HUDEP-2 (cell line): Measurements from ENCODE around the gene CTDP1.
"Not testable (repeated sequence)": the region's sequence is repeated elsewhere in the genome, so short reads cannot be mapped to it uniquely, and the experiment has no call there.

Experiments
- DNase-seq, 76 experiments: peaks; one replicate each; lab custom pipeline; 2025; ENCODE audit not compliant: unreplicated experiment in 76 of 76; lab: John Stamatoyannopoulos, UW

Gene CTDP1

DNA sequence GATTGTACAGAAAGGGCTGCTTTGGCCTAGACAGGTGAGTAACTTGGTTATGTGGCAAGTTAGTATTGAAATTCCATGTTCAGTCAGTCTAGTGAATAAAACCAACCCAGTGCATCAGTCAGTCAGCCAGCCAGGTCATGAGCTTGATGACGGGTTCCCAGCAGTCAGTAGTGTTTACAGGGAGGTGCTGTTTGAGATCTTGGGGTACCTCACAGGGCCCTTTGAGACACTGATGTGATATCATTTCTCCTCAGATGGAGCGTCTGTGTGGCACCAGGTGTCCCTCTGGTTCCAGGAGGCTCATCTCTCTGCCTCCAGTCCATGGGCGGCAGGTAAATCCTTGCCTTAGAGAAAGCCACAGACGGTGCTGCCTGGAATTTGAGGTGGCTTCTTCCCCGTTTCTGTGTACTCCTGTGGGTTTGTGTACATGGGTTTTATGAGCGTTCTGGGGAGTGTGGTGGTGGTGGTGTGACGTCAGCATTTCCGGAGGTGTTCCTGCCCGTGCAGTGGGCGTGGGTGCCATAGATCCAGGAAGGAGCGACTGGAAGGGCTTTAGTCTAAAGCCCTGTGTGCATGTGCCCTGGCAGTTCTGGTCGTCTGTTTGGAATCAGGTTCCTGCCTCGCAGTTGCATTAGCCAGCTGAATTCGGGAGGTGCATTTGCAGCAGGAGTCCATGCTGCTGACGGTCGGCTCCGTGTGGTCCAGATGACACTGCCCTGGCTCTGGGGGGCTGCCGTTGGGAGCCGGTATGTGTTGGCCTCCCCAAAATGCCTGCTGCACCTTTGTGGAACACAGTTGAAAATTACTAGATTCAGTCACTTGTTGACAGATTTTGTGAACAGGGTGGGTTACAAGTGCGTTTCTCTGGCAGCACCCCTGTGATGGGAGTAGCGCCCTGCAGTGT, 2.1 kb downstream of the CTDP1 start:
- no peak for DNase-seq

DNA sequence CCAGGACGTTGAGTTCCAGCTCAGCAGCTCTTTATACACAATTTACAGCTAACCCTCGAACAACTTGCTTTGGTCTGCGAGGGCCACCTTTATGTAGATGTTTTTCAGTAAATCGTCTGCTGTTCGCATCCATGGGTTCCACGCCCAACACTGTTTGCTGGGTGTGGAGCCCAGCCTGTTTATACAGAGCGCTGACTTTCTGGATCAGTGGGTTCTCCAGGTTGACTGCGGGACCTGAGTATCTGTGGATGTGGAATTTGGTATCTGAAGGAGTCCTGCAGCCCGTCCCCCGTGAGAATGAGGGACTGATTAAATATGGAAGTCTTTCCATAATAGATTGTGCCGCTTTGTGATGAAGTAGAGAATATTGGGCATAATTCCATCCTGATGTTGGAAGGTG, 2.9 kb downstream of the CTDP1 start:
- no peak for DNase-seq

DNA sequence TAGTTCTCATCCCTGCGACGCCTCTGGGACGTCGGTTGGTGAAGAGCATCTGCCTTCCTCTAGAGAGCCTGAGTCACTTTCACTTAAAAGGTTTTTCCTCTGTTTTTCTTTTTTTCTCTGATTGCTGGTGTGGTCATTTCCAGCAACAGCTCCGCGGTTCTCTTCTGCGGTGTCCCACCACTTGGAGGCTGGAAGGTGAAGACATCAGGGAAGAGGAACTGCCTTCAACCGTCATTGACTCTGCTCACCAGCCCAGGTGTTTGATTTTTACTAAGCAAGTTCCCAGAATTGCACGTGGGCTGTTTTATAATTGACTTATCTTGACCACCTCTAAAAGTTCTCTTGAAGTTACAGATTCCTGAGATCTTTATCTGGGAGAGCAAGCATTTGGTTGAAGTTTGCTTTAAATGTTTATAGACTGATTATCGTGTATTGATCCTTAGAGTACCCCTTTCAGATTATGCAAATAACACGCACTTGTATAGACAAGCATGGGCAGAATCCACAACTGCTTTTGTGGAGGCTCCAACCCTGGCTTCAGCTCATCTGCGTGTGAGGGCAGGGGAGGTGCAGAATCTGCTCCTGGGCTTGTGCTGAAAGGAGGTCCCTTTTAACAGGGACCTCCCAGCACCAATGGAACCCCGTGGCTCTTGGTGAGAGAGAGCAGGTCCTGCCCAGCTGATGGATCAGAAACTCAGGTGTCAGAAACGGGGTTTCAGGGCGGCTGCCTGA, 3.5 kb downstream of the CTDP1 start:
- no peak for DNase-seq

DNA sequence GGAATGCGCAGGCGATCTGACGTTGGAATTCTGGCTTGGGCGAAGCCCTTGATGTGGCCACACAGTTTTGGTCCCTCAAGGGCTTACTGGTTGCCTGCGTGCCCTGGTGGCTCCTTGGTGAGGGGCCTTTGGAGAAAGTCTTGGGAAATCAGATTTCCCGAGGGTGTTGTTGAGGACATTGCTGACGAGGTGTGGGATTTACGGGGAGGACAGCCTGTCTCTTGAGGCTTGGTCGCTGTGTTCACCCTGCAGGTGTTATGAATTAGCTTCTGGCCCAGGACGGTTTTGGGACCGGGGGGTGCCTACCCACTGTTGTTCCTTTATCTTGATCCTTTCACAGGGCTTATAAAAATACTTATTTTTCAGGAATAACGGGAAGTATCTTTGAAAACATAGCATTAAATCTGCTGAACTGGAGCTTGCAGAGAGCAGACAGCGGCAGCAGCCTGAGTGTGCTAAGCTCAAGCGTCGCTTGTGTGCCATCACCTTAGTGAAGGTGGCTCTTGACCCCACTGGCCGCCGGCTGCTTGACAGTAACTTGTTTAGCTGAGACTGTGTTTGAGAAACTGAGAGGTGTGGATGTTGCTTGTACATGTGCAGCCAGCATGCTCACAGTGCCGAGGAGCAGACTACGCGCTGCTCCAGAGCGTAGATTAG, 4.2 kb downstream of the CTDP1 start:
- DNase-seq = no peak

DNA sequence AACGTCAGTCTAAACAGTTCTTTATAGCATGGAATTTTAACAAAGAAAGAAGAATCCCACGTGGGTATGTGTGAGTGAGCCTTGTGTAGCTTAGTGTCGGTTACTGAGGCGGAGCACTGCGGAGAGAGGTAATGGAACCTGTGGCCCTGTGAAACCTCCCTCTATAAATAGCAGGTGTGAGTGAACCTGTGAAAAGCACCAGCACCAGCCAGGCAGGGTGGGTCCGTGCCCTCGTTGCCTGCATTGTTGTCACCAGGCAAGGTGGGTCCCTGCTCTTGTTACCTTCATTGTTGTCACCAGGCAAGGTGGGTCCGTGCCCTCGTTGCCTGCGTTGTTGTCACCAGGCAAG, 4.7 kb downstream of the CTDP1 start:
- no peak for DNase-seq

DNA sequence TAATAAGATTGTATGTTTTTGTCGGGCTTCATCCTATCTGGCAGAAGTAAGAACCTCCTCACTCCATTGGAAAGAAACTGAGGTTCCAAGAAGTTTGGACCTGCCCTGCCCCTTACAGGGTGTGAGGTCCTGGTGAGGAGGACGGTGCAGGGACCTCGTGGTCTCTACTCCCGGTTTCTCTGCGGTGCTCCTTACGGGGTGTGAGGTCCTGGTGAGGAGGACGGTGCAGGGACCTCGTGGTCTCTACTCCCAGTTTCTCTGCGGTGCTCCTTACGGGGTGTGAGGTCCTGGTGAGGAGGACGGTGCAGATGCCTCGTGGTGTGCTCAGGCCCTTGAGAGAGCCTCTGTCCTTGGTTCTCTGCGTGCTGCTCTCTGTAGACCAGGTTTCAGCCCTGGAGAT, 5.2 kb downstream of the CTDP1 start:
- no peak for DNase-seq

DNA sequence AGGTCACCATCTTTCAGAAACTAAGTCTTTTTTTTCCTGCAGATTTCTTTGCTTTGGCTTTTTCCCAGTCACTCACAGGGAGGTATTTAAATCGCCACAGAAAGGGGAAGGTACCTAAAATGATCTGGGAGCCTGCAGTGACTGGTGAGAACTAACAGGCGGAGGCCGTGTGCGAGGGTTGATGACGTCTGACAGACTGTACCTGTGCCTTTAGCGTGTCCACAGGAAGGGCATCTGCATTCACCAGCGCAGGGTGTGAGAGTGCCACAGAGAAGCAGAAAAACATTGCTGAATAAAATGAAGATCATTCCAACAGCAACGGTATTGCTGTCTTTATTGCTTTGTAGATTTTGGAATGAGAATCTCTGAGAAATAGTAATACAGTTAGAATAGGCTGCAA, 5.7 kb downstream of the CTDP1 start:
- no peak for DNase-seq

DNA sequence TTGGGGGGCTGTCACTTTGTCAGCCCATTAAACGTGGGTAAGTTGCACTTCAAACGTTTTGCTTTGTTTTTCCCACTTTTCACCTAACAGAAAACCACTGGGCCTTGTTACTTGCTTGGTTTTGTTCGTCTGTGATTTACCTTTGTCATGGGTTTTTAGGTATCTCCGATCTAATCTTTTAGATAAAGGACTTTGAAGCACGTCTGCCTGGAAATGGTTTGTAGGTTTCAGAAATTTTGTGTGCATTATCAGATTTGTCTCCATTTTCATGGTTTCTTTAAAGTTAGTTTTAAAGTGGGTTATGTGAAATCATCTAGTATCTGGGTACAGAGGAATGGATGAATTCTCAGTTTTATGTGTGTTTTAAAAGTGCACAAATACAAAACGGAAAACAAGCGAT, 6.4 kb downstream of the CTDP1 start:
- no peak for DNase-seq

DNA sequence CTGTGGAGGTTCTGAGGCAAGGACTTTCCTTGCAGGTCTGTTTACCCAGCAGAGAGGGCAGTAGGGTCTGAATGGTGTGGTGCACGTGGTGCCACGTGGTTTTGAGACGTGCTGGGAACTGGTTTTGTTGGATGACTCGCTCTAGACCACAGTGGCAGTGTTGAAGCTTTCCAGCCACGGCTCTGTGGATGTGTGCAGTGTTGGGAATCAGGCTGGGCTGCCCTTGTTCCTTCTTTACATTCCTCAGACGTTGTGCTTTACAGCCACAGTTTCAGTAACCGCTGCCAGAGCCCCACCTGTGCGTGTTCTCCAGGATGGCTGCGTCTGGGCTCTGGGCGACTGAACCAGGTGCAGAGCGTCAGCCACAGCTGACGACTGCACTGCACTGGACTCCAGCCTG, 8.2 kb downstream of the CTDP1 start:
- DNase-seq = no peak

DNA sequence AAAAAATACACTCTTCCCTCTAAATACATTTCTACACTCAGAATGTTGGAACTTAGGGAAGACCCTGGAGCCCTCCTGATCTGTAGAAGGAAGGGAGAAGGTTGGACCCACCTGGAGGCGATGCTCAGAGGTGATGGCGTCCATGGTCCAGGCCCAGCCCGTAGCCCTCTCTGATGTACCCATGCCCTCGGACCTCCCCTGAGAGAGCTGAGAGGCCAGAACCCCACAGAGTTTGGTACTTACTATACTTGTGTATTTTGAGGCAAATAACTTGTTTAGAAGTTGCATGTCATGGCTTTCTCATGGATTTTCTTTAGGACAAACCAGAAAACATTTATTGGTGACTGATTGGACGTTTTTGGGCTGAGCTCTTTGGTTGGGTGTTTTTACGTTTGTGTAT, 10.5 kb downstream of the CTDP1 start:
- no peak for DNase-seq

DNA sequence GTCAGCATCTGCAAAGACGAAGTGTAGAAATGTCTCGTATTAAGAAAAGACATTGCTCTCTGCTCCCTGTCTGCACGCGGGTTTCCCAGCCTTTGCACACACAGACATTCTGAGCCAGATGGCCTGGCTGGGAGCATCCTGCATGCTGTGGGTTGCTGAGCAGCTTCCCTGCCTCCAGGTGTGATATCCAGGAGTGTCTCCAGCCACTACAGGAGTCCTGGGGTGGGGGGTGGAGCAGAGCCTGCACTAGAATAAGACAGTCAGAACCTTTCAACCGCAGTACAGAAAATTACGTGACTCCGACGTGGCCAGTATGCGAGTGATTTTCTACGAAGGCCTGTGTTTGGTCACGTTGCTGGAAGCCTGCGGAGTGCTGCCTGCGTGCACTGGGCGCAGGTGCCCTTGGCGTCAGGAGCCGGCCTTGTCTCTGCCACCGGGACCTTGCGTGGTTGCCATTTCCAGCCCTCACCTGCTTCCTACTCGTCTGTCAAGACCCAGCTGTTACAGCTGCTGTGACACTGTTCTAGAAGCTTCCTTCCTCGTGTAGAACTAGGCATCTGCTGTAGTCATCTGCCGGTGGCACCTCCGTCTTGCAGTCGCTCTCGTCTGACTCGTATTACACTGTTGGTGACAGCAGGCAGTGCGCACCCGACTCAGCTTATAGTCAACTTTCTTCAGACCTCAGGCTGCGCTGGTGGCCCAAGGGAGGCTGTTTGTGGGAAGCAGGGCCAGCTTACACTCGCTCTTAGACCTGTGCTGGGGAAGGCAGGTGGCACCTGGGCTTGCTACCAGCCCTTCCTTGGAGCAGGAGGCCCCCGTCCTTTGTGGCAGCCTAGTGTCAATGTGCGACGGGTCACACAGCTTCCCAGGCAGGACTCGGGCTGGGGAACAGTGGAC, 11.2 kb downstream of the CTDP1 start:
- DNase-seq = no peak

DNA sequence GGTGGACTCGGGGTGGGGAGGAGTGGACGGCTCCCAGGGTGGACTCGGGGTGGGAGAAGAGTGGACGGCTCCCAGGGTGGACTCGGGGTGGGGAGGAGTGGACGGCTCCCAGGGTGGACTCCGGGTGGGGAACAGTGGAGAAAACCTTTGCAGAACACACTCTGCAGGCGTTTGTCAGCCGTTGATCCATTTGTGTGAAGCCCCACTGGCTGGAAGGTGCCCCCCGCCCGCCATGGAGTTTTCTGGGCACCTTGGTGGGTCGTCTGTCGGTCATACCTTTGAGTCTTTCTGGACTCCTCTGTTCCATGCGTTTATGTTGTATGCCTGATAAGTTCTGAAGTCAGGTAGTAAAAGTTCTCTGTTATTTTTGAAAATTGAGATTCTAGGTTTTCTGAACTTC, 12.5 kb downstream of the CTDP1 start:
- DNase-seq = no peak

DNA sequence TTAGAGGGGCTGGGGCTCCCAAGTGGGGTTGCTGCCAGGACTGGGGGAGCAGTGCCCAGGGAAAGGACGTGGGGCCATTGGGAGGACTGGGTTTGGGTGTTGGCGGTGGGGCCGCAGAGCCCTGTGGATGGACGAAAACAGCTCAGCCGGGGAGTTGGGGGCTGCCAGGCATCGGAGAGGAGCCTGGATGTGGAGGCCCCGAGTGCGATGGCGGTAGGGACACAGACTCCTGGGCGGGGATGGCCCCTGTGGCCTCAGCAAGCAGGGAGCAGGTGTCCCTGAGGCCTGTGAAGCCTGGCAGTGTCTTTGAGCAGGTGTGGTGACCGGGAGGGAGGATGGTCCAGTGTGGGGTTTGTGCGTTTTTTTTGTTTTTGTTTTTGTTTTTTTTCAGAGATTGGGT, 13.3 kb downstream of the CTDP1 start:
- no peak for DNase-seq

DNA sequence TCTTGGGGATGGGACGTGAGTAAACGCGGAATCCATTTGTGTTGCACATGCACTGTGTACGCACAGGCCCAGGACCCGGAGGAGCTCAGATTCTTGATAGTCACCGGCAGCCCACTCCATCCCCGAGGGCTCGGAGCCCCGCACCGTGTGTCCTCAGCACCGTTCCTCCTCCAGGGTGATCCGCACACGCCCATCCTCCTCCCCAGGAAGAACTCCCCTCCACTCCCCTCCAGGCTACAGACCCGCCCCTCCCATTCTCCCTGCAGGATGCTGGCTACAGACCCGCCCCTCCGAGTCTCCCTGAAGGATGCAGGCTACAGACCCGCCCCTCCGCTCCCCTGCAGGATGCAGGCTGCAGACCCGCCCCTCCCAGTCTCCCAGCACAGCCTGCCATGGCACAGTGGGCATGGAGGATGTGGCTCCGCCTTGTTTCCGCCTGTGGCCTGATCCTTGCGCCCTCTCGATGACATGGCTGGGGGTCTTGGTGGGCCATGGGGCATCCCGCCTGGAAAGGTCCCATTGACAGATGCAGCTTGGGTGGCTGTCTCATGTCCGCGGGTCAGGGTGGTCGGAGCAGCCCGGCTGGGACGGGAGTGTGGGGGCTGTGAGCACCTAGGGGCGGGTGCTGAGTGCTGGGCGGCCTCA, 14.1 kb downstream of the CTDP1 start:
- DNase-seq = no peak

DNA sequence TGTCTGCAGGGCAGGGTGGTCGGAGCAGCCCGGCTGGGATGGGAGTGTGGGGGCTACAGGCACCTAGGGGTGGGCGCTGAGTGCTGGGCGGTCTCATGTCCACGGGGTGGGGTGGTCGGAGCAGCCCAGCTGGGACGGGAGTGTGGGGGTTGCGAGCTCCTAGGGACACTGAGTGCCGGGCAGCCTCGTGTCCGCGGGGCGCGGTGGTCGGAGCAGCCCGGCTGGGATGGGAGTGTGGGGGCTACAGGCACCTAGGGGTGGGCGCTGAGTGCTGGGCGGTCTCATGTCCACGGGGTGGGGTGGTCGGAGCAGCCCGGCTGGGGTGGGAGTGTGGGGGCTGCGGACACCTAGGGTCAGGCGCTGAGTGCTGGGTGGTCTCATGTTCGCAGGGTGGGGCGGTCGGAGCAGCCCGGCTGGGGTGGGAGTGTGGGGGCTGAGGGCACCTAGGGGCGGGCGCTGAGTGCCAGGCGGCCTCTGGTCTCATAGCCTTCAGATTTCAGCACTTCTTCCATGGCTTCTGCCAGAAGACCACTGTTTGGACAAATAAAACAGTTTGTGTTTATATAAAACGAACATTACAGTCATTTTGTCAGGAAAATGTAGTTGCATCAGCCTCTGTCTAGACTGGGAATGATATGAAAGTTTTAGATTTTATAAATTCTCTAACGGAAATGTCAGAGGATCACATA, 14.7 kb downstream of the CTDP1 start:
- not testable (repeated sequence) for DNase-seq

DNA sequence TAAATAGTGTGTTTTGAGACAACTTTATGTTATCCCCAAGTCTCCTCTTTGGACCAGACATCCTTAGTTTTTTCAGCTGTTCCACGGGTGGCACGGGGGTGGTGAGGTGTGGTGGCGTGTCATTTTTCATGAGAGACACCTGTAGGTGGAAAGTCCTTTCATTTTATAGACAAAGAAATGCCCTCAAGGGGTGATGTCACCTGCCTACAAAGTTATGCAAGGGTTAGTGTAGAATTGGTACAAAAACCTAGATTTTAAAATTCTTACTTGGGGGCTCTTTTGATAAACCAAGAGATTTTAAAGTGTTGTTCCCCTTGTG, 15.3 kb downstream of the CTDP1 start:
- DNase-seq = no peak

DNA sequence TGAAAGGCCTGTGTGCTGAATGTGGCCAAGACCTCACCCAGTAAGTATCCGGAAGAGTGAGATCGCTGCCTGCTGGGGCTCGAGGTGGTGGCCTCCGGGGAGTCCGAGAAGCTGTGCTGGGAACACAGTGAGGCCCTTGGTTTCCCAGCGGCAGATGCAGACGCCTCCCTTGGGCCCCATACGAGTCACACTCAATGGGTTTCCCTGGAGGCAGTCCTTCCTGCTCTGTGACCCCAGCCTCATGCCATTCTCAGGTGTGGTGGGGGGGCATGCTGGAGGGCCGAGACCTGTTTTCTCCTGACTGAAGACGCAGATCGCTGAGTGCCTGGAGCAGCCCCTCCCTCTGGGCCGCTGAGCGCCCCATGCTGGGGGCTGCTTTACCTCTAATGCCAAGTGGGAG, 15.7 kb downstream of the CTDP1 start:
- DNase-seq = no peak

DNA sequence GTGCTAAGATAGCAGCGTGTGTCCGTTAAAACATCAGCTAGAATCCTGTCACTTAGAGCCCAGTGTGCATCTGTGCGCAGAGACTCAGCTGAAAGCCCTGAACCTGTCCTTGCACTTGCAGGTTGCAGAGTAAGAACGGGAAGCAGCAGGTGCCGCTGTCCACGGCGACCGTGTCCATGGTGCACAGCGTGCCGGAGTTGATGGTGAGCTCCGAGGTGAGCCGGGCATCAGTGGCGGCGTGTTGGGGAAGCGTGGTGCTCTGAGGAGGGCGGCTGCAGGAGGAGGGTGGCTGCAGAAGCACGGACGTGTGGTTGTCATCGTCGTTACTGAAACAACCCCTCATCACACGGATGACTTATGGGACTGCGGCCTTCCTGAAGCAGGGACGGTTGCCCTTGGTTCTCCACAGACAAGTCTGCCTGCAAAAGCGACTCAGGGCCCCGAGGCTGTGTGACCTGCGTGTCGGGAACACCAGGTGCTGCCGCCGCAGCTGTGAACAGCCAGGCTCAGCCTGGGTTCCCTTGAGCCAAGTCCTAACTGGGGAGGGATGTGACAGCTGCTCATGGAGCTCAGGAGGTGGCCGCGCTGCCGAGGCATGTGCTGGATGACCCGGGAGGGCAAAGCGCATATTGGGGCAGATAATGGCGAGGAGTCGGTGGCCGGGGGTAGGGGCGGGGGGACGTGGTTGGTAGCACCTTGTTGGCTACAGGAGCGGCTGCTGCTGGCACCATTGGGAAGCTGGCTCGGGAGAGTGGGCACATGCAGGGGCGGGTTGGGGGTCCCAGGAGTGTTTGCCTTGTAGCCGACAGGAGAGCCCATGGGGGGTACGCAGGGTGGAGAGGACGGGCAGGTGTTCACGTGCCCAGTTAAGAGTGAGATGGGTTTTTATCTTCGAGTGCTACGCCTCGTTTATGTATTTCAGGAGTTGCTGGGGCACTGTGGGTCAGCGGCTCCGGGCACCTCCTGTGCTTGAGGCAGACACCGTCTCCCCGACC, 16.6 kb downstream of the CTDP1 start:
- no peak for DNase-seq

DNA sequence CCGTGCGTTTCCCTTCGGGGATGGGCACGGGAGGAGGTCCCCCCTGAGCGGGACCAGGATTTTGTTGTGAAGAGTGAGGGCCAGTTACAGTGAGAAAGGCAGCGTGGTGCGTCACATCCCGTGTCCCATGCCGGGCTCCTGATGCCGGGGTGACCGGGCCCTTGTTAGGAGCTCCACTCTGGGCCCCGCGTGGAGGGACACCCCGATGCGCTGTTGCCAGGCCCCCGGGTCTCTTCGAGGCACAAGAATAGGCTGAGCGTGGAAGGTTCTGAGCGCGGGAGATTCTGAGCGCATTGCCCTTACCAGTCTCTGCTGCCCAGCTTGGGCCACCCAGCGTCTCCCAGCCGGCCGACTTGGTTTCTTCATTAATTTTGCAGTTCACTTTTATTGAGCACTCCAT, 17.6 kb downstream of the CTDP1 start:
- DNase-seq = no peak
